Uterus (tissue), 4 donors: ENCODE measurements around the gene B3GNT8. TPM values are rescaled to one million over a fixed set of nuclear protein-coding genes. Genes with fewer than 3 reads are reported as not detected.

Source experiments
- DNase-seq, 2 donors: peaks; one replicate each; pipeline ENCODE4 v3.0.0-alpha.2; 2019 to 2020
- H3K27ac ChIP-seq, 2 donors: fragments of 200-600 bp; sonication (generic); 1 replicate in 1 of 2; 2 replicates in 1 of 2; pipeline ENCODE4 v1.5.1; 2016 to 2018
- H3K27me3 ChIP-seq, 2 donors: fragments of 200-600 bp; sonication (generic); one replicate each; pipeline ENCODE4 v1.5.1; 2018 to 2019; ENCODE audit warnings: control low read depth in 1 of 2
- H3K36me3 ChIP-seq, 2 donors: fragments of 200-600 bp; sonication (generic); one replicate each; pipeline ENCODE4 v1.5.1; 2019; ENCODE audit warnings: control low read depth in 1 of 2
- H3K4me1 ChIP-seq, 2 donors: fragments of 200-600 bp; sonication (generic); one replicate each; pipeline ENCODE4 v1.5.1; 2018 to 2019; ENCODE audit warnings: control low read depth in 1 of 2
- H3K4me3 ChIP-seq, 2 donors: fragments of 200-600 bp; sonication (generic); 1 replicate in 1 of 2; 2 replicates in 1 of 2; pipeline ENCODE4 v1.5.1; 2018 to 2019; ENCODE audit warnings: mild to moderate bottlenecking in 1 of 2
- H3K9me3 ChIP-seq, 2 donors: fragments of 200-600 bp; sonication (generic); one replicate each; pipeline ENCODE4 v1.5.1; 2019; ENCODE audit warnings: control low read depth in 1 of 2
- POLR2A ChIP-seq, 2 donors: fragments of 450-650 bp; IDR thresholded peaks; one replicate each; pipeline ENCODE4 v1.6.1; 2016; ENCODE audit warnings: antibody characterized with exemption in 2 of 2, mild to moderate bottlenecking in 1 of 2, moderate library complexity in 1 of 2
- intact Hi-C: fragments of 100-400 bp; cut with DNase I; formaldehyde crosslinking; loops from one replicate; pipeline ENCODE4 v1.15.1; 2023; ENCODE audit warnings: low total_unique reads
- total RNA-seq, 4 donors: library from RNA; depleted of rRNA in 3 of 4; stranded (reverse); fragments of >200 nt in 3 of 4; gene quantifications; one replicate each; pipeline versions ENCODE4 v1.1.0 to v1.2.4, GENCODE V29; 2014 to 2023
- TF ChIP-seq, protein P1 (sequence below), 4 experiments: fragments of 200-600 bp in 2 of 4; fragments of 450-650 bp in 2 of 4; sonication (generic) in 2 of 4; IDR thresholded peaks; one replicate each; pipeline ENCODE4 v1.5.1; 2016 to 2019; ENCODE audit warnings: antibody characterized with exemption in 4 of 4, mild to moderate bottlenecking in 2 of 4, moderate library complexity in 1 of 4
- donor health status: DM: yes; HTN: yes; CAD: no.

The B3GNT8 gene
- total RNA-seq, 4 donors from 2014 or later = 0.83 to 14.1 (median 3.4) TPM; not detected in 1

DNA sequence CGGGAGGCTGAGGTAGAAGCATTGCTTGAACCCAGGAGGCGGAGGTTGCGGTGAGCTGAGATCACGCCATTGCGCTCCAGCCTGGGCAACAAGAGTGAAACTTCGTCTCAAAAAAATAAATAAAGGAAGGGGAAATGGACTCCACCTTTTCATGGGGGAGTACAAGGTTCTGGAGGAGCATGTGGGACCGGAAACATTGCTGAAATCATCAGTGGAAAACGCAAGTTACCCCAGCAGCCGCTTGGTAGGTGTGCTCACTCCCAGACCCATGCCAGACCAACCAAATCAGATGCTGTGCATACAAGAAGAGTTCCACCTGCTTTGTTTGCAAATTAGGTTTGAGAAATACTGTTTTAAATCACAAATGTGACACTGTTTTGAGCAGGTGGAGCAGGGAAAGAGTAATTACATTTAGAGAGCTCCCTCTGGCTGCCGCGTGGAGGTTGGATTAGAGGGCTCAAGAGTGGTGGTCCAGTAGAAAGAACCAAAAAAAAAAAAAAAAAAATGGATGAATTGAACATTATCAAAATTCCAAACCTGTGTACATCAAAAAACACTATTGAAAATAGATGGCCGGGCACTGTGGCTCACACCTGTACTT is 20.7 kb upstream of the B3GNT8 start:
- Histone ChIP-seq H3K36me3 (no peaks in the 10 kb centered on the region), H3K4me3 (no peak overlapping the region), H3K27me3 (no peaks in the 10 kb centered on the region), H3K4me1 (no peaks in the 10 kb centered on the region), H3K9me3 (no peaks in the 10 kb centered on the region), H3K27ac (peak overlapping the region in 1 of 2 donors; percentile 28)
- intact Hi-C loops = no loop called here
- DNase-seq = no peak
- TF ChIP-seq POLR2A (IDR thresholded peaks at IDR 0.05) = no peak
- TF ChIP-seq, protein P1, sequence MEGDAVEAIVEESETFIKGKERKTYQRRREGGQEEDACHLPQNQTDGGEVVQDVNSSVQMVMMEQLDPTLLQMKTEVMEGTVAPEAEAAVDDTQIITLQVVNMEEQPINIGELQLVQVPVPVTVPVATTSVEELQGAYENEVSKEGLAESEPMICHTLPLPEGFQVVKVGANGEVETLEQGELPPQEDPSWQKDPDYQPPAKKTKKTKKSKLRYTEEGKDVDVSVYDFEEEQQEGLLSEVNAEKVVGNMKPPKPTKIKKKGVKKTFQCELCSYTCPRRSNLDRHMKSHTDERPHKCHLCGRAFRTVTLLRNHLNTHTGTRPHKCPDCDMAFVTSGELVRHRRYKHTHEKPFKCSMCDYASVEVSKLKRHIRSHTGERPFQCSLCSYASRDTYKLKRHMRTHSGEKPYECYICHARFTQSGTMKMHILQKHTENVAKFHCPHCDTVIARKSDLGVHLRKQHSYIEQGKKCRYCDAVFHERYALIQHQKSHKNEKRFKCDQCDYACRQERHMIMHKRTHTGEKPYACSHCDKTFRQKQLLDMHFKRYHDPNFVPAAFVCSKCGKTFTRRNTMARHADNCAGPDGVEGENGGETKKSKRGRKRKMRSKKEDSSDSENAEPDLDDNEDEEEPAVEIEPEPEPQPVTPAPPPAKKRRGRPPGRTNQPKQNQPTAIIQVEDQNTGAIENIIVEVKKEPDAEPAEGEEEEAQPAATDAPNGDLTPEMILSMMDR (IDR thresholded peaks at IDR 0.05) = no peak

DNA sequence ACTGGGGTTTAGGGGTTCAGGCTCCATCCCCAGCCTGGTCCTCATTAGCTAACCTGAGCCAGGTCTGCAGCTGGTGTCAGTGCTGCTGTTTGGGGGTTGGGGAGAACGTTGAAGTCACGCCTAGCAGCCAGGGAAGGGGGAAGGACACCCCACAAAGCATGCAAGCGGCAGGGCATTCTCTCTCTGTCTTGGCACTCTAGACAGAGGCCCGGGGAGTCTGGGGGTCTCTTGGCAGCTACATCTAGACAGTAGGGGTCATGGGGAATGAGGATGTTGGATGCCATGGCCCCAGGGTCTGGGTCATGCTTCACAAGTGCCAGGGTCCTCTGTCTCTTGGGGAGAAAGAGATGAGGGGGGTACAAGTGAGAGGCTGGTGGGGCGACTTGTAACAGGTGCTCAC is 18.4 kb upstream of the B3GNT8 start:
- DNase-seq = no peak
- Histone ChIP-seq H3K4me3 (no peak overlapping the region), H3K27ac (no peak overlapping the region), H3K36me3 (no peaks in the 10 kb centered on the region), H3K4me1 (no peaks in the 10 kb centered on the region), H3K9me3 (no peaks in the 10 kb centered on the region), H3K27me3 (no peaks in the 10 kb centered on the region)
- intact Hi-C loops = no loop called here
- no peak for TF ChIP-seq POLR2A (IDR thresholded peaks at IDR 0.05)
- TF ChIP-seq, protein P1 (IDR thresholded peaks at IDR 0.05) = no peak

DNA sequence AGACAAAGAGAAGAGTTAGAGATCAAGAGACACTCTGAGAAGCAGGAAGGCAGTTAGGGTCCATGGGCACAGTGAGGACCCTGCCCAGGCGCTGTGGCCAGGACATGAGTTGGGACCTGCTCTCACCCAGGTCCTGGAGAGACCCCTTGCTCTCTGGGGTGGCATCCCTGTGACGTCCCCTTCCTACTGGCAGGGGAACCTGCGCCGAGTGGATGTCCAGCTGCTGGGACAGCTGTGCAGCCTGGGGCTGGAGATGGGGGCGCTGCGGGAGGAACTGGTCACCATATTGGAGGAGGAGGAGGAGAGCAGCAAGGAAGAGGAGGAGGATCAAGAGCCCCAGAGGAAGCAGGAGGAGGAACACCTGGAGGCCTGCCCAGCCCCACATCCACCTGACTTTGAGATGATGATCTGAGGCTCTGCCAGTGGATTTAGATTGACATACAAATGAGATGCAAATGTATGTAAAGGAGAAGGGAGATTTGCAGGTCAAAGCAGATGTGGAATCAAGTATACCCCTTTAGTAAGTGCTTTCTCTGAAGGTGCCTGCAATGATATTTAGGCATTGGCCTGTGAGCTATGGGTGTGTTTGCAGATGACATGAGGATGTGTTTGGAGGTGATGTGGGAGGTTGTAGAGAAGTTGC is 16.8 kb upstream of the B3GNT8 start:
- H3K9me3 ChIP-seq = no peaks in the 10 kb centered on the region
- H3K36me3 ChIP-seq = no peaks in the 10 kb centered on the region
- no peaks in the 10 kb centered on the region for H3K4me1 ChIP-seq
- no peaks in the 10 kb centered on the region for H3K27me3 ChIP-seq
- no peak for TF ChIP-seq POLR2A (IDR thresholded peaks at IDR 0.05)
- DNase-seq = no peak
- H3K27ac ChIP-seq = no peak overlapping the region
- no peak overlapping the region for H3K4me3 ChIP-seq
- intact Hi-C loops = no loop called here

DNA sequence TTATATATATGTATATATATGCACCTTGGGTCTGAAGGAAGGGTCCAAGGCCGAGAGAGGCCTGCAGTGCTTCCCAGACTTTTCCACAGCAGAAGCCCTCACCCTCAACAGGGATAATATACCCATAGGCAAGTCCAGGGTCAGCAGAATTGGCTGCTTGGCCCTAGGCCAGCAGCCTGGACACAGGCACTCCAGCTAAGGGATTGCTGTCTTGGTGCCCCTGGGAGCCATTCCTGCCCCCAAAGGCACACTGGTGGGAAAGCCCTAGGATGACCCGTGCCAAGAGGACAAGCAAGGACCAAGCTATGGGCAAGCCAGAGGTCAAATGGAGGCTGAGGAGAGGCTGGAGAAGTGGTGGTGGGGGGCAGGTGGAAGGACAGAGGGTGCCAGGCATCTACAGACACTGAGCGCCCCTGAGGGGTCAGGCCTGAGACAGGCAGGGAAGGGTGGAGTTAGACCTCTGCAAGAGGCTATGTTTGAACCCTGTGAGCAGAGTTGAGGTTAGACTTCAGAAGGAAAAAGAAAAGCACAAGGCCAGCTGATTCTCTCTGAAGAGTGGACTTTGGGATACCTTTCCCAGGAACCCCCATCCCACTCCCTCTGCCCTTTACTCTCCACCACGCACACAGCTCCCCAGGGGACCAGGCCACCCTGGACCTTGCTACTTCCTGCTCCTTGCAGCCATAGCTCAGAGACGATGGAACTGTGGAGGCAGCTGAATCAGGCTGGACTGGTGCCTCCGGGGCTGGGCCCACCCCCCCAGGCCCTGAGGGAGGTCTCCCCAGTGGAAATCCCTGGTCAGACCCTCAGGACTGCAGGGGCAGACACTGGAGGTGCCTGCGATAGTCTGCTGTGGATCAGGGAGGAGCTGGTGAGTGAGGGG is 15.5 kb upstream of the B3GNT8 start, which contains the start of gene ERICH4:
ERICH4 (plus strand) TSS at position 684 of the 883 bp plus-strand sequence; CDS start at position 698, 14 bp downstream.
- H3K9me3 ChIP-seq = no peaks in the 10 kb centered on the region
- H3K4me3 ChIP-seq = no peak within 1 kb of the TSS
- no peaks in the 10 kb centered on the region for H3K4me1 ChIP-seq
- DNase-seq = no peak
- no peaks in the 10 kb centered on the region for H3K27me3 ChIP-seq
- intact Hi-C loops = no loop called here
- TF ChIP-seq, protein P1 (IDR thresholded peaks at IDR 0.05) = no peak
- no peak for TF ChIP-seq POLR2A (IDR thresholded peaks at IDR 0.05)
- H3K36me3 ChIP-seq = no peaks in the 10 kb centered on the region
- no peak within 1 kb of the TSS for H3K27ac ChIP-seq

DNA sequence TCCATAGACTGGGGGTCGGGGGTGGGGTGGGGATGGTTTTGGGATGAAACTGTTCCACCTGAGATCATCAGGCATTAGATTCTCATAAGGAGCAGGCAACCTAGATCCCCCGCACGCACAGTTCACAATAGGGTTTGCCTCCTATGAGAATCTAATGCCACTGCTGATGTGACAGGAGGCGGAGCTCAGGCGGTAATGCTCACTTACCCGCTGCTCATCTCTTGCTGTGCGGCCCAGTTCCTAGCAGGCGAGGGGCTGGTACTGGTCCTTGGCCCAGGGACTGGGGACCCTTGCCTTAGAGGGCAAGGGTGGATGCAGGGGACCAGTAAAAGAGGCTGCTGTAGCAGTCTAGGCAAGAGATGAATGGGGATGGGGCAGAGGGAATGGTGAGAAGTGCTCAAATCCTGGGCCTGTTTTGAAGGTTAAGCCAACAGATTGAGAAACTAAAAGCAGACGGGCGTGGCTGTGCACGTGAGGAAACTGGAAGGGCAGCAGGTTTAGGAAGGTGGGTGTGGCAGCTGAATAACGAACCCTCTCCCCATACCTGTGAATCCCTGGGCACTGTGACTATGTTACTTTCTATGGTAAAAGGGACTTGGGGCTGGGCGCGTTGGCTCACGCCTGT is 14.3 kb upstream of the B3GNT8 start:
- intact Hi-C loops = no loop called here
- H3K4me3 ChIP-seq = no peak overlapping the region
- no peaks in the 10 kb centered on the region for H3K4me1 ChIP-seq
- no peak for DNase-seq
- TF ChIP-seq, protein P1 (IDR thresholded peaks at IDR 0.05) = no peak
- no peaks in the 10 kb centered on the region for H3K9me3 ChIP-seq
- H3K27ac ChIP-seq = no peak overlapping the region
- no peaks in the 10 kb centered on the region for H3K36me3 ChIP-seq
- no peaks in the 10 kb centered on the region for H3K27me3 ChIP-seq
